Activated effector memory CD4-positive, alpha-beta T cell treated with anti-CD3 and anti-CD28 coated beads, Interleukin-2, amount 50 U/mL, for 16 hours (primary cell): Measurements from ENCODE around the gene EPHA5.

Experiments
- DNase-seq: peaks from one replicate; pipeline ENCODE4 v3.0.0-alpha.2; 2020

EPHA5 gene

DNA sequence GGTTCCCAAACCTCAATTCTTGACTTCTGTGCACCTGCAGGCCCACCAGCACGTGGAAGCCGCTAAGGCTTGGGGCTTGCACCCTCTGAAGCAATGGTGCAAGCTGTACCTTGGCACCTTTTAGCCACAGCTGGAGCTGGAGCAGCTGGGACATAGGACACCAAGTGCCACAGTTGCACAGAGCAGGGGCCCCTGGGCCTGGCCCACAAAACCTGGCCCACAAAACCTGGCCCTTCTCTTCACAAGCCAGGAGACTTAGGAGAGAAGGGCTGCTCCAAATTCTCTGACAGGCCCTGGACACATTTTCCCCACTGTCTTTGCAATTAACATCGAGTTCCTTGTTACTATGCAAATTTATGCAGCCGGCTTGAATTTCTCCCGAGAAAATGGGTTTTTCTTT lies 197.8 kb downstream of the EPHA5 start:
- no peak for DNase-seq

DNA sequence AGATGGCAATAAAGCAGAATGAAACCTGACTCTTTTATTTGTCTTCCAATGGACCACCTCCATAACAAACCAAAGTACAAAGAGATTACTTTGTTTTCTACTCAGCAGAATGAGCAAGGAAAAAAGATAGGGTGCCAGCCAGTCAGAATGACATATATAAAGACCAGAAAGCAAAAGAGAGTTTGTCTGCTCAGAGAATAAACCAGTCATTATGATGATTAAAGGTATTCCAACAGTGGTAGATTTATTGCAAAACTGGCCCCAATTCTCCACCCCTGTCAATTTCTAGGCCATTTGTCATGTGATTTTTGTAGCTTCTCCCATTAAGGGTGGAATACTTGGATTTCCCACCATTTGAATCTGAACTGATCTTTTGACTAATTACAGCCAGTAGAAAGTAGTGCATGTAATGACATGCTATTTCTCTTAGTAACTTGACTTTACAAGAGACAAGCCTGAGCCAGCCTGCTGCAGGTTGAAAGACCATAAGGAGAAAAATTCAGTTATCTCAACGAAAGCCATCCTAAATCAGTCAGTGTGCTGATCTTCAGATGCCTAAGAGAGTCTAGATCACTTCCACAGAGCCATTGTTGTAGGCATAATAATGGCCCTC lies 203.1 kb downstream of the EPHA5 start:
- no peak for DNase-seq

DNA sequence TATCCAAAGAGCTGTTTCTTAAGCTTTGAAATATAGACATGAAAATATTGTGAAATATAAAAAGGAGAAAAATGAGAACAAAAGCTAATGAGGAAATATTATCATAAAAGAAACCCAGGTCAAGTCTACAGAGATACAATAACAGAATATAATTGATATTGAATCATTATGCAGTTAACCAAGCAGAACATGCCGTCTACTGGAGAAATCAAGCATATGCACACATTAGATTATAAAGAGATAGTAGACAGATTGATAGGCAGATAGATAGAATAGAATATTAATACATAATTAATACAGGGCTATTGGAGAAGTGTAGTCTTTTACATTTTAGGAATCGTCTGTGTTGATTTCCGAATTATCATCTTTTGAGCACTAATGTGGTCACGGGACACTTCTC lies 208.5 kb downstream of the EPHA5 start:
- DNase-seq = no peak

DNA sequence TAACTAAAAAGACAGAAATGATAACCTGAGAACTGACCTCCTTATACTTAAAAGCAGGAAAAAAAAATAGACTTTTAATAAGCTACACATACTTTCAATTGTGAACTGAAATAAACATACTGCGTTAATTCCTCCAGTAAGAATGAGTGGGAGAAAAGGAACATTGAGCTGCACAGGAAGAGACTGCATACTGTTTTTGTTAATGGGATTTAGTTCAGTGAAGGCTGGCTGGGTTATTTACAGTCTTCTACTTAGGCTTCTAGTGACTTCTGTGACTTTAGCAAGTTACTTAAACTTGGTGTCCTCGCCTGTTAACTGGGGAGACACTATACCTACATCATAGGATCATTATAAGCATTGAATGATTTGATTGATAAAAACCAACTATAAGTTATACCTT lies 213.3 kb downstream of the EPHA5 start:
- DNase-seq = no peak

DNA sequence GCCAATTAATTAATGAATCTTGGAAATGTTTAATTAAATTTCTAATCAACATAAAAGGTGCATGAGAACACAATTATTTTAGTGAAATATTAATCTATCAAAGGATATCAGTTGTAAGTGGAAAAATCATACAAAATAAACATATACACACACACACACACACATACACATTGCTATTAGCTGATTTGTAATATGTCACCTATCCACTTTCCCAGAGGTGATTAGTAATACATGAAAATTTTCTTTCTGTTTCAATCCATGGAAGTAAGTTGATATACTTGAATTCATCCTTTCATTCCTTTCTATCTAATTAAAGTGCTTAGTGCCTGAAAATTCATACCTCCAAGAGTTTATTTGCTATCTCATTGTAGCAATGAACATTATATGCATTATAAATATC lies 213.7 kb downstream of the EPHA5 start:
- no peak for DNase-seq

DNA sequence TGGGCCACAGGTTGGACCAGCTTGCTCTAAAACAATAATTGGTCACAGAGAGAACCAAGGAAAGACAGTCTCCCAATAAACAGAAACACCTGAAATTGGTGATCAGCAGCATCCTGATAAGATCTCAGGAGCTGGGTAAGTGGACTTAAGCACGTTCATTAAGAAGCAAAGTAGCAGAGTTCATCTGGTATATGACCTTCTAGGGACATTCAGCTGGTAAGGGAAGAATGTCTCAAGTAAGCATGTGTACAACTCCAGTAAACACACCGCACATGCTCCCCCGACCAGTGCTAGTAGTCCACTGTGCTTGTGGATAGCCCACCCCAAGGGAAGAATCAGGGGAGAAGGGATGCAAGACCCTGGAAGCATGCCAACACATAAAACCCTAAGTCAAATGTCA lies 216.9 kb downstream of the EPHA5 start:
- DNase-seq = no peak

DNA sequence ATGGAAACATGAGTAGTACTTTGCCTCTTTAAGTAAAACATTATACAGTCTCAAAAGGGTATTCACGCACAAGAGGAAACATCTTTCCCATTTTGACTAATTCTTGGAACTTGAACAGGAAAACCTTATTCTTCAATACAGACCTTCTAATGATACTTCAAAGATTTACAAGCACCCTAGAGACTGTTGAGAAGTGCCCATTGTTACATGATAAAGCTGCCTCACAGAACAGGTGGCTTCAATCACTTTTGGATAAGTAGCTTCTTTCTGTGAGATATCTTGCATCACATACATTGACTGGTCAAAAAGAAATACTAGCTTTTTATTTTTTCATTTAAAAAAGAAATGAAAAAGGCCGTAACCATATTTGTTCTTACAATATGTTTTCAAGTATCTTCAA lies 219.4 kb downstream of the EPHA5 start:
- no peak for DNase-seq

DNA sequence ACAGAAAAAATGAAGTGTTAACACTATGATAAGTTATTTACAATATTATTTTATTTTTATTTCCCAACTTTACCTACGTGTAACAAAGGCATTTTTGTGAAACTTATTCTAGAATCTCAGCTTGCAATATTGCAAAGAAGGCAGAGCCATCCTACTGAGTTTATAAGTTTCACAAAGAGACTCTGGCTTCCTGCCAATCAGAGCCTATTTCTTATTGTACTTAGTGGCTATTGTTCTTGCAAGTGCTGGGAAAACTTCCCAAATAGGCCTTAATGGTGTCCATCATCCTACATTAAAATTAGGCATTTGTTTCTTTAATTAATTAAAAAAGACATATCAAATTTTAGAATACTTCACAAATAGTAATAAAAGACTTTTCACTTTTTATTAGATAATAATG lies 233.2 kb downstream of the EPHA5 start:
- DNase-seq = no peak

DNA sequence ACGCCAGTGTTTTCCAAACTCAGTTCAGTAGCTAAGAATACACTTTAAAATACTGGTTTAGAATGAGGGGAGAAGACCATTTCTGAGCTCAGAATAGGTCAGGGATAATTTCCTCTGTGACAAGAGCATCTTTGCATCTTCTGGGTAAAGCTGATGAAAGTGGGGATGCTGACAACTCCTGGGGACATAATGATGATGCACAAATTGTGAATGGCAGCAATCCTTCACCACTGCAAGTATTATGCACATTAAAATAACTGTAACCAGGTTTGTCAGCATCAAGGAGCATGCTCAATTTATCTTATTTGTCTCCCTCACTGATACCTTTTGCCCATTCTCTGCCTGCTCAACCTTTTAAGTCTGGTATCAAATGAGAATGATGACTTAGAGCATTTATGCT lies 248.2 kb downstream of the EPHA5 start:
- DNase-seq = no peak

DNA sequence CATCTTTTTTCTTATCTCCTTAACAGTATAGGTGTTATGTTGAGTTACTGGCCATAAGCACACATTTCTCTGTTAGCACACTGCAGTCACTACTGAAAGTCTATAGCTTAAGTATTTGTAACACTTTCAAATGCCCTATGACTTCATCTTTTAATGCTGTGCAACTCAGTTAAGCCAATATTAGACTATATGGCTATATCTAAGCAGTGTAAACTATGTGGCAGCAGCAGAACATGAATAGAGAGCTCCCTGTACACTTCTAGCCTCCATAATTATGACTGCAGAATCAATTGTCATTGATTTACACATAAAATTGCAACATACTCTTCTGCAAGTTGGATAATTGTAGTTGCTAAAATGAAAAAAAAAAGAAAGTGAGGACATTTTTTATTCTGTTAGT lies 250.3 kb downstream of the EPHA5 start:
- no peak for DNase-seq

DNA sequence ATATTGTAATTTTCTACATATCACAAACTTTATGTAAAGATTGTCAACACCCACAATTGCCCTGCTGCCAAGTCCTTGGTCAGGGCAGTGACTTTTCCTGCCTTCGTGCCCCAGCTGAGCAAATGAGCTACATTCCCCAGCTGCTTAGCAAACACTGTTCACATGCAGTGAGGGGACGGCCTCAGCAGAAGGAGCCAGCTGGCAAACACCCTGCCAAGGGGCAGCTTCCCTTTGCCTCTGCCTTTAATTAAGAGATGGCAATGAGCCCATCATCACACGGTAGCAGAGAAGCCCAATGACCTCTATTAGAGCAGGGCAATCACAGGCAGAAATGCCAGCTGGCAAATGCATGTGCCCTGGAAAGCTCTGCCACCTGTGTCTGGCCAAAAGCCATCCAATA lies 253.4 kb downstream of the EPHA5 start:
- DNase-seq = no peak

DNA sequence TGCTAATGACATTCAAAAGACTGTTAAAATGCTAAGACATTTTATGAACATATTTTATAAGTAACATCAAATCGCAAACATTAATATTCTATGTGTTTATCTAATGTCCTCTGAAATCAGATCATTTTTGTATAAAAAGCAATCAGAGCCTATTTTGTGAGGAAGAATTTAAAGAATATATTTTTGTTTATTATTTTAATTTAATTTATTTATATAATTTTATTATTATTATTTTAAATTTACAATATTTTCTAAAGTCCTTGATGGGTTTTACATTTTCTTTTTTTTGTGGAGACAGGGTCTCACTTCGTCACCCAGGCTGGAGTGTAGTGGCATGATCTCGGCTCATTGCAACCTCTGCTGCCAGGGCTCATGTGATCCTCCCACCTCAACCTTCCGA lies 262.8 kb downstream of the EPHA5 start:
- no peak for DNase-seq

DNA sequence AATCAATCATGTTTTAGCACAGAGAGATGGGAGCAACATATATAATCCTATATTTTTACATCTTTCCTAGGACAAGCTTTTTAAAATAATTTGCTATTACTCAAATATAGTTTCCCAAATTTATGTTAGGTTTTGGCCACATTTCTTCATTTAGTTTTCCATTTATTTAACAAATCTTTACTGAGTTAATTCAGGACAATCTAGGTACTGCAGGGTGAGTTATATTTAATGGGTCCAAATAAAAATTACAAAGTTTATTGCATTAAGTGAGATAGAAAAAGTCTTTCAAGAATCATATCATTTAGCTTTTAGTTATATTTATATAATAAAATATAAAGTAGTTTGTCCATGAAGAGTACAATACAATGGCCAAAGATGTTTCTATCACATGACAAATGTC lies 269.2 kb downstream of the EPHA5 start:
- no peak for DNase-seq

DNA sequence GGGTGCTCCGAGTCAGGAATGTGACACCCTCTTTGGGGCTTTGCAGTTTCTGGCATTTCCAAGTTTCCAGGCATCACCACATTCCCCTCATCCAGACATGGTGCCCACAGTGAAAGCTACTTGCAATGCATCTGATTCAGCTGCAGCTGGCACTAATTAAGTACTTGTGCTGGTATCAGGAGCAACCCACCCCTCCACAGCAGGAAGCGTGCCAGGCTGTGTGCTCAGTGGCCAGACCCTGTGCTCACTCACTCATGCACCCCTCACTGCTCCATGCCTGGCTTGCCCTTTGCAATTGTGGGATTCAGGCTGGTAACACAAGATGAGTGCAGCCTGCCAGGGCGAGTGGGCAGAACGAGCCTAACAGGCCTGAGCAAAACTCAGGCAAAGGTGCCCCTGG lies 271.2 kb downstream of the EPHA5 start:
- no peak for DNase-seq

DNA sequence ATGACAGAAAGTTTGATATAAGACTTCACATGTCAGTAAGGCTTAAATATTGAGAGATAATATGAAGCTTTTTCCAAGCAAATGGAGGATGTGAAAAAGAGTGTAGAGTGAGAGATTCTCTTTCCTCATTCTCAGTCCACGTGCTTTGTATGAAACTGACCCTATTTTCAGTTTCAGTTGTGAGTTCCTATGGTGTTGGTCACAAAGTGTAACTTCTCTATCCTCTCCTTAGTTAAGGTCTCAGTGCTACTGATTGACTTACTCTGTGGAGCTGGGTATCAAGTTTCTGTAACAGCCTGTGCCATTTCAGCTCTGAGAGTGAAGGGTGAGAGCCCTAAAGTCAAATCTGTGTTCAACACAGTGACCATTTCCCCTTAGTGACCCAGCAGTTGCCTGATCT lies 277.2 kb downstream of the EPHA5 start:
- no peak for DNase-seq

DNA sequence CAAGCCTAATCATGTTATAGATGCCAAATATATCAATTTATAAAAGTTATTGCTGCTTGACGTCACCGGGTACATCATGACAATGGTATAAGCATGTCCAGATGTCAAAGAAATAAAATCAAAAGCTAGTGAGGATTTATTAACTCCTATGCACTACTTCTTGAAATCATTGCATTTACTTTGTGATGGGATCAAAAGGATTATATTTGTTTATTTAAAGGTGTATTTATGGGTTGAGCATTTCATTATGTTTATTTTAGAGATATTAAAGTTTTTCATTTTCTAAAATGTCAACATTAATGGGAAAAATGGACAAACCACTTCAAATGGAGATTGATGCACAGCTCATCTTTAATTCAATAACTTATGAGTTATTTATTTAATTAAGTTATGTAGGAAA lies 277.8 kb downstream of the EPHA5 start:
- no peak for DNase-seq

DNA sequence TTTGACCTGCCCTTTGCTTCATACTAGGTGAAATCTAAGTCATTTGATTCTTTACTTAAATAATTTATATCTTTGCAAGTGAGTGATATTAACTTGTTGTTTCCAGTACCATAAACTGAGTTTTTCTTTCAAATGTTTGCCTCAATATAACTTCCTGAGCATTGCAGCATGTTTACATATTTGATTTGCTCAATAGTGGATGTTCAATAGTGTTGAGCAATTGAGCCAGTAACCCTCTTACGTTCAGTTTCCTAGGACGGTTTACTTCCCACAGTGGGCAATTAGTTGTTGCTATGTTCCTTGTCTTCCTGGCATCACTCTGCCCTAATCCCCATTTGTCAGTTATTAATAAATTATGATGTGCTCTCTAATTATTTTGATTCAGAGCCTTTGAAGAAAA lies 278.5 kb downstream of the EPHA5 start:
- no peak for DNase-seq

DNA sequence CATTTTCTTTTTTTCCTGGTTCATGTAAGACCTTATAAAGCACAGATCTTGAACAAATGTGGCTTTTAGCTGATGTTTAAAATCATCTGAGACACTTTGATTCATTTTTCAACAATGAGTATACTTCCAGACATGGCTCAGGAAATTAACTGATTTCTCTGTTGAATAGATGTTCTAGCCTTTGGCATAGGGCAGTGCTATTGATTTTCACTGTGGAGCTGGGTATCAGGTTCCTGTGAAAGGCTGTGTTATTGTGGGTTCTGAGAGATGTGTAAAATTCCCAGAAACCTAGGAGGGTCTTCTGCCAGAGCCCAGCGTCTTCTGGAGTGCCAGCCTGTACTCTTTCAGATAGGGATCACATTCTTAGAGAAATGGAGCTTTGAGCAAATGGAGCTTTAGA lies 278.9 kb downstream of the EPHA5 start:
- DNase-seq = no peak

DNA sequence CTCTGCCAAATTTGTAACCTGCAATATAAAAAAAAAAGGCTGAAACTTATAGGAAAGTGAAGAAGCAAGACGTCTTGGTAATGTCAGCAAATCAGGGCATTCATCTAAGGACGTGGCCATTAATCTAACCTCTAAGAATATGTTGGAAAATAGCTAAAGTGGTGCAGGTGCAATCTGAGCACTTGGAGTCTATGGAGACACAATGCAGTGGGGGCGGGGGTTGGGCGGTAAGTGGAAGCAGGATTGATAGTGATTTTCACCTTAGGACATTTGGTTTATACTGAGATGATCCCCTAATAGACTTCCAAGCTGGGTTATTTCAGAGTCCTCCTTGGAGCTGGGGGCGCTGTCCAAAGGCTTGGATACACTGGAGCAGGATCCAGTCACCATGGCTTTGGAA lies 283.4 kb downstream of the EPHA5 start:
- no peak for DNase-seq

DNA sequence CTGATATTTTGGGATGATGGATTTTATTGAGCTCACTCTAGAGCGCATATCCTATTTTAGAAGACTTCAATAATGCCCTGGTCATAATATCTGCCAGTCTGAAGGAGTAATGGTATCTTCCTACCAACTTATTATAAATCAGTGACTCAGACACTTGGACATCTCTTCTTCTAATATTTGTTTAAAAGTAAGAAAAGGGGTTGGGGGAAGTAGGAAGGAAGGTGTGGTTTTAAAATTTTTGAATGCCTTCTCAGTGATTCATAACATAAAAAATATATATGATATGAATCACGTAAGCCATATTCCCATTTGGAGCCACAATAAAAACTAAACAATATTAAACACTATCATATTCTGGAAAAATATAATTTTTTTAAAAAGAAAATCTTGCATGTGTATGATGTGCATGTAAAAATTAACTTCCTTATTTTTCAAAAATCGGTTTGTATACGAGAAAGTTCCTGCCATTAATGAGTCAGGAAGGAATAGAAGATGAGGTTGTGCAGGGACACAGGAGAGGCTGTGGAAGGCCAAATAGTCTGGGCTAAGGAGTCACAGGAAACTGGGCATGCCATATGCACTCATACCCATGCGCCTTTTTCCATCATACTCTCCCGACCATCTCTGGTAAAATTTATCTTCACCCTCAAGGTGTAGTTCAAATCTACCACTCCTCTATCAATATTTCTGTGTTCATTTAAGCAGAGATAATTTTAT lies 286.5 kb downstream of the EPHA5 start:
- no peak for DNase-seq

DNA sequence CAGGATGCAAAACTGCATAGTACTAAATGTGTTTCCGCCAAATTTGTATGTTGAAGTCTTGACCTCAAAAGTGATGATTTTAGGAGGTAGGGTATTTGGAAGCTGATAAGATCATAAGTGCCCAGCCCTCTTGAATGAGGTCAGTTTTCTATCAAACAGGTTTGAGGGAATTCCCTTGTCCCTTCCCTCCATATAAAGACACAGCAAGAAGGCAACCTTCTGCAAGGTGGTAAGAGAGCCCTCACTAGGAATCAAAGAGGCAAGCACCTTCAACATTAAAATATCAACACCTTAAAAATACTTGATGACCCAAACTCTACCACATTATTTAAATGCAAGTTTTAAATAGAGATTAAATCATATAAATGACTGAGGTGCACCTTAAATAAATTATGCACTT lies 288.6 kb downstream of the EPHA5 start:
- DNase-seq = no peak

DNA sequence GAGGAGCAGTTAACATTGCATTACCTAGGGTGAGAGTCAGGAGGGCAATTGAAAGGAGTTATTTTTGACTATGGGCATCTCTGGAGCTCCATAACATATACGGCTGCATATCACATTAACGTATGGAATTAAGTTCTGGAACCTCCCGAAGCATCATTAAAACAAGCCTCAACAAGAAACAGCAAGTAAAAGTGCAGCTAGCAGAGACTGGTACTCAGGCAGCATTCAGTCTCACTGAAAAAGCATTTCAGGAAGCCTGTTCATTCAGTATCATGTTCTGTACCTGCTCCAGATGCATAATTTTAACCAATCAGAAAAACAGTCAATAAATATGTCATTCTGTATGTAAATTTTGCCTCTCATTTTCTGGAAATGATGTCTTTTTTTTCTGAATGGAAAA lies 299.6 kb downstream of the EPHA5 start:
- no peak for DNase-seq

DNA sequence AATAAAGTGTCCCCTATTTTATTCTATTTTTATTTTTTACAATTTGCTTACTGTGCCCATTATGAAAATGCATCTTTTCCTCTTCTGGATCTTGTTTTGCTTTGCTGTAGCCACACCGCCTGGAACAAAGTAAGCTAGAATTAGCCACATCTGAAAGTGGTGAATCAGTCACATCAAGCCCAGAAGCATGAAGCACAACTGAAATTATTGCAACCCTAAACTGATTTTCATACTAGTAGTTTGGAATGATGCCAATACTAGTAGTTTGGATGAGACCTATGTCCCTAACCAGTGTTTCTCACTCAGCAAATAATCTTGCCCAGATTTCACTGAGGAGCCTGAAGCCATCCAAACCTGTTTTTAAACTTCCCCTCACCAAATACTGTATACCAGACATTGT lies 303.0 kb downstream of the EPHA5 start:
- DNase-seq = no peak

DNA sequence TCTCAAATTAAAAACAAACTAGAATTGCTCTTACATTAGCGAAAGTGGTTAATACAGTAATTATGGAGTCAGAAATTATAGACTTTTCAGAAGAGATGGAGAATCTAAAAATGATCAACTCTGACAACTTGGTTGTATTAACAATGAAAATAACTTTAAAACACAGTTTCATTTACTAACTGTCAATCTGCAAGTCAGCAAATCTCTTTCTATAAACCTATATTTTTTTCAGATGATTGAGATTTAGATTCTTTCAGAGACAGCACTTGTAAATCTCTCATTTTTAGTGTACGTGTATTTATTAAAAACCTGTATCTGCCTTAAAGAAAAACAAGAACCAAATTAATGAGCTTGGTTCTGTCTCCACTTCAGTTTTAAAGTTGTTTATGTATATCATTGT lies 311.4 kb downstream of the EPHA5 start:
- DNase-seq = no peak

DNA sequence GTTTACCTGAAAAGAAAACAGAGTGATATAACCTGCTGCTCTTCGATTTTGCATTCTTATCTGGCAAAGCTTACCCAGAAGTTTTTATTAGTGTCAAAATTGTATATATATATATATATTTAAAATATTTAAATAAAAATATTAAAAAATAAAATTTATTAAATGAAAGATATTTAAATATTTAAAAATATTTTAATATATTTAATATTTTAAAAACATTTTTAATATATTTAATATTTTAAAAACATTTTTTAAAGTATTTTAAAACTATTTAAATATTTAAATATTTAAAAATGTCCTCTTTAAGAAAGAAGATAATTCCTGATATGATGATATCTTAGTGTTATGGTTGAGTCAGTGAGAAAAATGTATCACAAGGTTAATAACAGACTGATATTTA lies 317.2 kb downstream of the EPHA5 start:
- DNase-seq = no peak
